Stomach (tissue), 4 donors: ENCODE data around the gene MAPKAPK5.

Source experiments
- POLR2A ChIP-seq, 4 donors: fragments of 450-650 bp; IDR thresholded peaks; one replicate each; pipeline ENCODE4 v1.6.1; 2016; ENCODE audit warnings: antibody characterized with exemption in 4 of 4, control low read depth in 2 of 4, mild to moderate bottlenecking in 1 of 4, moderate library complexity in 1 of 4
- POLR2AphosphoS5 ChIP-seq, 3 donors: sonication (generic); formaldehyde crosslinking; IDR thresholded peaks; one replicate each; pipeline ENCODE4 v1.6.1; 2016; ENCODE audit warnings: antibody characterized with exemption in 3 of 3
- TF ChIP-seq, protein P1 (sequence below), 7 experiments: fragments of 450-650 bp in 4 of 7; fragments of 200-600 bp in 3 of 7; sonication (generic) in 3 of 7; IDR thresholded peaks; one replicate each; pipeline ENCODE4 v1.5.1; 2016 to 2019; ENCODE audit warnings: antibody characterized with exemption in 7 of 7, control low read depth in 2 of 7, mild to moderate bottlenecking in 1 of 7

DNA sequence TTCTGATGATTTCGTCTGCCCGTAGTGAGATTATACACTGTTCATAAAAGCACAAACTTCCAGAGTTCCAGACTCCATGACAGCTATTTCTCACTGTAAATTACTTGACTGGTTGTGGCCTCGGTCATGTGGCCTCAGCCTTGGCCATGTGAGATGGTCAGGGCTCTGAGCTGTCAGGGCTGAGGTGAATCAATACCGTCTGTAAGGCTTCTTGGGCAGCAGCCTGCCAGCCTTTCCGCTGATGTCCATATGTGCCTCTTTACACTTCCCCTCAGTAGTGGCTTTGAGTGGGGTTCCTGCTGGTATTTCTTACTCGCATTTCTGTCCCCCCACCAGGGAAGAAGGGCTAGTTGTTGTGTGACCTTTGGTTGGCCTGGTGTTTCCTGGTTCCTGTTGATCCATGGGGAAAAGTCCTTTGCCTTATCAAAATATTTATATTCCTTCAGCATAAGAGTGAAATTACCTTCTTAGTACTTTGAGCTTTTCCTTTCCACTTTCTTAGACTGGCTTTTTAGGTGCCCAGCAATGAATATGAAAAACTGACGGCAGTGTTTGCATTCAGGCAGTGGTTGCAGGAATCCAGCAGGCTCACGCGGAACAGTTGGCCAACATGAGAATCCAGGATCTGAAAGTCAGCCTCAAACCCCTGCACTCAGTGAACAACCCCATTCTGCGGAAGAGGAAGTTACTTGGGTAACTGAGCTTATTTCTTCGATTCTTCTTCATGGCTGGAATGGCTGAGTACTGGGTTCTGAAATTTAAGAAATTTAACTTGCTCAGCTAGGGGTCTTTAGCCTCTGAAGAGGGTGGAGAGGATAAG lies 46.1 kb downstream of the MAPKAPK5 start:
- TF ChIP-seq, protein P1, sequence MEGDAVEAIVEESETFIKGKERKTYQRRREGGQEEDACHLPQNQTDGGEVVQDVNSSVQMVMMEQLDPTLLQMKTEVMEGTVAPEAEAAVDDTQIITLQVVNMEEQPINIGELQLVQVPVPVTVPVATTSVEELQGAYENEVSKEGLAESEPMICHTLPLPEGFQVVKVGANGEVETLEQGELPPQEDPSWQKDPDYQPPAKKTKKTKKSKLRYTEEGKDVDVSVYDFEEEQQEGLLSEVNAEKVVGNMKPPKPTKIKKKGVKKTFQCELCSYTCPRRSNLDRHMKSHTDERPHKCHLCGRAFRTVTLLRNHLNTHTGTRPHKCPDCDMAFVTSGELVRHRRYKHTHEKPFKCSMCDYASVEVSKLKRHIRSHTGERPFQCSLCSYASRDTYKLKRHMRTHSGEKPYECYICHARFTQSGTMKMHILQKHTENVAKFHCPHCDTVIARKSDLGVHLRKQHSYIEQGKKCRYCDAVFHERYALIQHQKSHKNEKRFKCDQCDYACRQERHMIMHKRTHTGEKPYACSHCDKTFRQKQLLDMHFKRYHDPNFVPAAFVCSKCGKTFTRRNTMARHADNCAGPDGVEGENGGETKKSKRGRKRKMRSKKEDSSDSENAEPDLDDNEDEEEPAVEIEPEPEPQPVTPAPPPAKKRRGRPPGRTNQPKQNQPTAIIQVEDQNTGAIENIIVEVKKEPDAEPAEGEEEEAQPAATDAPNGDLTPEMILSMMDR (IDR thresholded peaks at IDR 0.05) = no peak
- no peak for TF ChIP-seq POLR2AphosphoS5 (IDR thresholded peaks at IDR 0.05)
- no peak for TF ChIP-seq POLR2A (IDR thresholded peaks at IDR 0.05)
